Smooth muscle cell (in vitro differentiated cells): ENCODE data around the gene ZNF593. TPM values are rescaled to one million over a fixed set of nuclear protein-coding genes. Genes with fewer than 3 reads are reported as not detected.

Experiments
- DNase-seq: peaks from one replicate; lab custom pipeline; 2025; ENCODE audit not compliant: unreplicated experiment; lab: John Stamatoyannopoulos, UW
- H2AFZ ChIP-seq: fragments of 200-600 bp; sonication (generic); 2 replicates; pipeline ENCODE4 v1.6.0; 2016; ENCODE audit warnings: antibody characterized with exemption, low read depth, mild to moderate bottlenecking
- H3F3A ChIP-seq: fragments of 200-600 bp; sonication (generic); 2 replicates; pipeline ENCODE4 v1.6.0; 2017; ENCODE audit warnings: antibody characterized with exemption, low read depth
- H3K27ac ChIP-seq: fragments of 200-600 bp; sonication (generic); 2 replicates; pipeline ENCODE4 v1.5.1; 2016; ENCODE audit warnings: low read depth, mild to moderate bottlenecking
- H3K27me3 ChIP-seq: fragments of 200-600 bp; sonication (generic); 2 replicates; pipeline ENCODE4 v1.6.1; 2016; ENCODE audit warnings: low read depth, mild to moderate bottlenecking
- H3K36me3 ChIP-seq: fragments of 200-600 bp; sonication (generic); 2 replicates; pipeline ENCODE4 v1.5.1; 2016; ENCODE audit warnings: low read depth
- H3K4me1 ChIP-seq: fragments of 200-600 bp; sonication (generic); 2 replicates; pipeline ENCODE4 v1.5.1; 2016; ENCODE audit warnings: low read depth
- H3K4me2 ChIP-seq: fragments of 200-600 bp; sonication (generic); 2 replicates; pipeline ENCODE4 v1.6.0; 2016; ENCODE audit warnings: mild to moderate bottlenecking
- H3K4me3 ChIP-seq: fragments of 200-600 bp; sonication (generic); 2 replicates; pipeline ENCODE4 v1.5.1; 2016; ENCODE audit warnings: mild to moderate bottlenecking
- H3K79me2 ChIP-seq: fragments of 200-600 bp; sonication (generic); 2 replicates; pipeline ENCODE4 v1.6.0; 2016; ENCODE audit warnings: low read depth, mild to moderate bottlenecking
- H3K9ac ChIP-seq: fragments of 200-600 bp; sonication (generic); 2 replicates; pipeline ENCODE4 v1.6.0; 2016; ENCODE audit warnings: low read depth
- H3K9me3 ChIP-seq: fragments of 200-600 bp; sonication (generic); replicated peaks from 2 replicates; pipeline ENCODE4 v1.5.1; 2016; ENCODE audit warnings: low read depth
- H4K20me1 ChIP-seq: fragments of 200-600 bp; sonication (generic); 2 replicates; pipeline ENCODE4 v1.6.0; 2016; ENCODE audit warnings: low read depth
- CTCF ChIP-seq: fragments of 200-600 bp; sonication (generic); IDR thresholded peaks from 2 replicates; pipeline ENCODE4 v1.5.1; 2017; ENCODE audit warnings: borderline replicate concordance, mild to moderate bottlenecking, antibody characterized with exemption; ENCODE audit not compliant: insufficient read depth, poor library complexity, severe bottlenecking
- WGBS: methylation state at CpG from one replicate; pipeline ENCODE4 v1.1.7; 2016; ENCODE audit warnings: low lambda C conversion rate; 5-methylcytosine and 5-hydroxymethylcytosine counted together
- polyA plus RNA-seq: library from polyadenylated mRNA; unstranded; fragments of >200 nt; fragmentation: Nextera tagmentation; extraction: Ambion mirVana; gene quantifications from 2 replicates; pipeline ENCODE4 v1.2.1, GENCODE V29; 2016
- total RNA-seq: library from RNA; depleted of rRNA; stranded (reverse); fragments of >200 nt; gene quantifications from 2 replicates; pipeline ENCODE4 v1.2.3, GENCODE V29; 2014

The ZNF593 gene
- total and polyA plus RNA-seq, 2 experiments from 2014 or later = 38.4 to 52.4 TPM

GRCh38 chr1:26210147-26210870, 40.6 kb downstream of the ZNF593 start:
- DNase-seq = no peak
- 88% methylated on average over 5 of the region's 5 CpGs for WGBS
- no peaks in the 10 kb centered on the region for H3K4me1 ChIP-seq
- H3K4me3 ChIP-seq = no peak overlapping the region
- no peak overlapping the region for H3K4me2 ChIP-seq
- H3F3A ChIP-seq = no peaks in the 10 kb centered on the region
- no peak overlapping the region for H3K27ac ChIP-seq
- H3K36me3 ChIP-seq = no peaks in the 10 kb centered on the region
- no peak overlapping the region for H3K9ac ChIP-seq
- no peaks in the 10 kb centered on the region for H3K79me2 ChIP-seq
- no peaks in the 10 kb centered on the region for H4K20me1 ChIP-seq
- H2AFZ ChIP-seq = no peak overlapping the region
- TF ChIP-seq CTCF = no peak
- no peaks in the 10 kb centered on the region for H3K9me3 ChIP-seq
- H3K27me3 ChIP-seq = no peaks in the 10 kb centered on the region

GRCh38 chr1:26212726-26213125, 43.0 kb downstream of the ZNF593 start:
- H3K79me2 ChIP-seq = no peaks in the 10 kb centered on the region
- no peak overlapping the region for H2AFZ ChIP-seq
- H3K9me3 ChIP-seq = no peaks in the 10 kb centered on the region
- no peaks in the 10 kb centered on the region for H4K20me1 ChIP-seq
- H3K27ac ChIP-seq = no peak overlapping the region
- no peak overlapping the region for H3K4me2 ChIP-seq
- no peaks in the 10 kb centered on the region for H3K4me1 ChIP-seq
- H3K4me3 ChIP-seq = no peak overlapping the region
- no peaks in the 10 kb centered on the region for H3F3A ChIP-seq
- TF ChIP-seq CTCF = no peak
- H3K9ac ChIP-seq = no peak overlapping the region
- WGBS = 92% methylated on average over 5 of the region's 5 CpGs
- DNase-seq = no peak
- H3K27me3 ChIP-seq = no peaks in the 10 kb centered on the region
- no peaks in the 10 kb centered on the region for H3K36me3 ChIP-seq

DNA sequence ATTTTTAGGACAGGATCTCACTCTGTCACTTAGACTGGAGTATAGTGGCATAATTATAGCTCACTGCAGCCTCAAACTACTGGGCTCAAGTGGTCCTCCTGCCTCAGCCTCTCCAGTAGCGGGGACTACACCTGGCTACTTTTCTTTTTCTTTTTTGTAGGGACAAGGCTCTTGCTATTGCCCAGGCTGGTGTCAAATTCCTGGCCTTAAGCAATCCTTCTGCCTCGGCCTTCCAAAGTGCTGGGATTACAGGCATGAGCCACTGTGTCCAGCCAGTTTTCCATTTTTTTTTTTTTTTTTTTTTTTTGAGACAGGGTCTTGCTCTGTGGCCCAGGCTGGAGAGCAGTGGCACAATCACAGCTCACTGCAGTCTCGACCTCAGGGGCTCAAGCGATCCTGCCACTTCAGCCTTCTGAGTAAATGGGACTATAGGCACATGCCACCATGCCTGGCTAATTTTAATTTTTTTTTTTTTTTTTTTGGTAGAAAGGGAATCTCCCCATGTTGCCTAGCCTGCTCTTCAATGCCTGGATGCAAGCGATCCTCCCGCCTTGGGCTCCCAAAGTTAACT, 43.7 kb downstream of the ZNF593 start:
- no peak for DNase-seq
- Histone ChIP-seq H3K36me3 (no peaks in the 10 kb centered on the region), H2AFZ (no peak overlapping the region), H3K9me3 (no peaks in the 10 kb centered on the region), H3K4me2 (no peak overlapping the region), H3K27ac (no peak overlapping the region), H3F3A (no peaks in the 10 kb centered on the region), H3K4me3 (no peak overlapping the region), H4K20me1 (no peaks in the 10 kb centered on the region), H3K79me2 (no peaks in the 10 kb centered on the region), H3K27me3 (no peaks in the 10 kb centered on the region), H3K9ac (no peak overlapping the region), H3K4me1 (no peaks in the 10 kb centered on the region)
- TF ChIP-seq CTCF = no peak
- WGBS = 68% methylated on average over 6 of the region's 6 CpGs

- H3K4me1 ChIP-seq = no peaks in the 10 kb centered on the region
- no peaks in the 10 kb centered on the region for H3F3A ChIP-seq
- H3K4me2 ChIP-seq = no peak overlapping the region
- no peaks in the 10 kb centered on the region for H4K20me1 ChIP-seq
- no peak for DNase-seq
- no peaks in the 10 kb centered on the region for H3K79me2 ChIP-seq
- no peak overlapping the region for H3K27ac ChIP-seq
- no peaks in the 10 kb centered on the region for H3K27me3 ChIP-seq
- WGBS = 60% methylated on average over 3 of the region's 3 CpGs
- no peak for TF ChIP-seq CTCF
- no peak overlapping the region for H2AFZ ChIP-seq
- H3K9me3 ChIP-seq = no peaks in the 10 kb centered on the region
- H3K9ac ChIP-seq = no peak overlapping the region
- no peaks in the 10 kb centered on the region for H3K36me3 ChIP-seq
- H3K4me3 ChIP-seq = no peak overlapping the region
Measured at GRCh38 chr1:26215246-26215645, 45.5 kb downstream of the ZNF593 start.
